ENCODE measurements around the gene EIF4G2.

- TF ChIP-seq HDGF (IDR thresholded peaks at IDR 0.05; ENCODE audit: borderline replicate concordance) = no peak
- TF ChIP-seq L3MBTL2 (conservative IDR thresholded peaks at IDR 0.05) = no peak
Measured at GRCh38 chr11:10770626-10771254, 38.0 kb downstream of the EIF4G2 start.

All from HEK293T (cell line).